GM19455 (cell line): Measurements from ENCODE around the gene HRAS.

Experiments
- ATAC-seq: cut with Tn5 transposase; IDR thresholded peaks from one replicate; pipeline ENCODE4 v1.9.1; 2021; ENCODE audit not compliant: unreplicated experiment

Gene HRAS

DNA sequence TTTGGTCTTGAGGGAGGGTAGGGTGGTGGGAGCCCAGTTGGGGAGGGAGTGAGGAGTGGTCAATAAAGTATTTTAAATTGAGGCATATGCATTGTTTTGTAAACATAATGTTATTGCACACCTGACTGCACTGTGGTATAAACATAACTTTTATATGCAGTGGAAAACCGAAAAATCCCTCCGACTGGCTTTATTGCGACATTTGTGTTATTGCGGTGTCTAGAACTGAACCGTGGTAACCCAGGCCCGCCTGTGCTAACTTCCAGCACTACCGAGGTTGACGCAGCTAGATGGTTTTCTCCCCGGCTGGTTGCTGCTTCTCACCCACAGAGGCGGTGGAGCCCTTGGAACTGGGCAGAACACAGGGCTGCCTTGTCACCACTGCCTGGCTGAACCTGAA, 20.8 kb downstream of the HRAS start:
- no peak for ATAC-seq

DNA sequence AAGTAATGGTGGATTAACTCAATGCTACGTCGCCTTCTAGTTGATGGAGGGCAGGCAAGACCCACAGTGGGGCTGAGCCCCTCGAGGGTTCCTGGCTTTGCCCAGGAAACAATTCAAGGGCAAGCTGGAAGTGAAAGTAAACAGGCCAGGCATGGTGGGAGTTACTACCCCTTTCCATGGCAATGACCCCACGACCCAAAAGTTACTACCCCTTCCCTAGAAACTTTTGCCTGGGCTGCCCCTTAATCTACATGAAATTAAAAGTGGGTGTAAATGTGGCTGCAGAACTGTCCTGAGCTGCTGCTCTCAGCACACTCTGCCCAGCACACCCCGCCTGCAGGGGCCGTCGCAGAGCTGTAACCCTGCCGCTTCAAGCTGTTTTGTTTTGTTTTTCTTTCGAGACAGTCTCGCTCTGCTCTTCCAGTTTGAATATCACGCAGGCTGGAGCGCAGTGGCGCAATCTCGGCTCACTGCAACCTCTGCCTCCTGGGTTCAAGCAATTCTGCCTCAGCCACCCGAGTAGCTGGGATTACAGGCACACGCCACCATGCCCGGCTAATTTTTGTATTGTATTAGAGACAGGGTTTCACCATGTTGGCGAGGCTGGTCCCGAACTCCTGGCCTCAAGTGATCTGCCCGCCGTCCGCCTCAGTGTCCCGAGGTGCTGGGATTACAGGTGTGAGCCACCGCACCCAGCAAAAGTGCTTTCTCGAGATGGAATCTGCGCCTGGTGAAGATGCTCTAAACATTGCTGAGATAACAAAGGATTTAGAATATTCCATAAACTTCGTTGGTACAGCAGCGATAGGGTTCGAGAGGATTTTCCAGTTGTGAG, 22.4 kb downstream of the HRAS start:
- no peak for ATAC-seq

DNA sequence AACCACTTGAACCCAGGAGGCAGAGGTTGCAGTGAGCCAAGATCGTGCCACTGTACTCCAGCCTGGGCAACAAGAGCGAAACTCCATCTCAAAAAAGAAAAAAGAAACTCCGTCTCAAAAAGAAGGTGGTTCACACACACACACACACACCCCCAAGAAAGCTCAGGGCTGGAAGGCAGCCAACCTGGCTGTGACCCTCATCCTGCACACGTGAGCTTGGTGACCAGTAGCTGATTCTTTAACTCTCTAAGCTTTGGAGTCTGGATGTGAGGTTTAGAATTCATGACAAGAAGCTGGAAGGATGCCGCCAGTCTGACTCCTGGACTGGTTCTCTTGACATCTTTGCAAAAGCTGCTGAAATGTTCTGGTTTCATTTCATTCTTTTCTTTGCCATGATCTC, 26.4 kb downstream of the HRAS start:
- no peak for ATAC-seq

DNA sequence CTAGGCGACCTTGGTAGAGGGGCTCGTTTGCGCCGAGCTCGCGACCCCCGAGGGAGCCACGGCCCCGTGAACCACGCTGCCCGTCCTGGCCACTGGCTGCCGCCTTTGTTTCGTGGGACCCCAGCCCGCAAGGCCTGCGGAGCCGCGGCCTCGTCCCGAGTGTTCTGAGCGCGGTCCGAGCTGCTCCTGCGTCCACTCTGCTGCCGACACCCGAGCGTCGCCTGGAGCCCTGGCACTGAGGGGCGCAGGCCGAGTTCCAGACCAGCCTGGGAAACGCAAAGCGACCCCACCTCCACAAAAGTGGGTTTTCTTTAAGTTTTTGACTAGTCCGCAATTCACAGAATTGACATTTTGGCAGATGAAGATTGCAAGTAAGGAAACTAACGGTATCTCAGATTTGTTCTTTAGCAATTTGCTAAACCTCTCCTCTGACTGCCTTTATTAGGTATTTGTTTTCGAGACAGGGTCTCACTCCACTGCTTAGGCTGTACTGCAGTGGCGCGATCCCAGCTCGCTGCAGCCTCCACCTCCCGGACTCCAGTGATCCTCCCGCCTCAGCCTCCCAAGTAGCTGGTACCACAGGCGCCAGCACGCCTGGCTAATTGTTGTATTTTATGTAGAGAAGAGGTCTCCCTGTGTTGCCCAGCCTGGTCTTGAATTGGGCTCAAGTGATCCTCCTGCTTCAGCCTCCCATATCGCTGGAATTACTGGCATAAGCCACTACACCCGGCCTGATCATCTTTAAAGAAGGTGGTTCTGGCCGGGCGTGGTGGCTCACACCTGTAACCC, 27.5 kb downstream of the HRAS start:
- ATAC-seq: no peak

DNA sequence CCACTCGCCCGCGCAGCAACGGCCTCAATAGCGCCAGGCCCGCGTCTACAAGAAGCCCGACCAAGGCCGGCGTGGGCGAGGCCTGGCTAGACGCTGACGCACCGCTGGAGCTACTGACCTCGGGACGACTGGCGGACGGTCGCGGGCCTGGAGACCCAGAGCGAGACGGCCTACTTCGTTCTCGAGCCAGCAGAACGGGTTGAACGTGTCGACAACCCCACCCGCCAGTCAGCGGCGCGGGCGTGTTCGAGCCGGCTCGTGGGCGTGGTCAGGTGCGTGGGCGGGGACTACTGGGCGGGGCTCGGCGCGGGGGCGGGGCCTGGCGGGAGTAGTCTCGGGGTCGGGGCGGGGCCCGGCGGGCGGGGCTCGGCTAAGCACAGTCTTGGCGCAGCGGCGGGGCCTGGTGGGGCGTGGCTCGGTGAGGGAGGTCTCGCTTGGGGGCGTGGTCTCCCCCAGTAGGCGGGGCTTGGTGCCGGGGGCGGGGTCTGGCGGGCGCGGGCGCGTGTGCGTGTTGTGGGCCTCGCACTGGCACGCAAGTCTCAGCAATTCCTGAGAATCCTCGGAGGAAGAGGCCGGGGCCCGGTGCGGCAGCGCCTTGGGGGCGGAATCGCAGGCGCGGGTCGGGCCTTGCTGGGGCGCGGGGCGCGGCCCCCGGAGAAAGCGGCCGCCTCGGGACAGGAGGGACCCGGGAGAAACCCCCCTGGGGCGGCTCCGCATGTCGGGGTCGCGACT, 28.2 kb downstream of the HRAS start, which contains the start of gene RNH1:
Gene RNH1, minus strand, starts transcription at position 248 of the 732 bp plus-strand sequence. CDS start 5,080 bp downstream, outside the sequence.
- peak; percentile 41 for ATAC-seq

DNA sequence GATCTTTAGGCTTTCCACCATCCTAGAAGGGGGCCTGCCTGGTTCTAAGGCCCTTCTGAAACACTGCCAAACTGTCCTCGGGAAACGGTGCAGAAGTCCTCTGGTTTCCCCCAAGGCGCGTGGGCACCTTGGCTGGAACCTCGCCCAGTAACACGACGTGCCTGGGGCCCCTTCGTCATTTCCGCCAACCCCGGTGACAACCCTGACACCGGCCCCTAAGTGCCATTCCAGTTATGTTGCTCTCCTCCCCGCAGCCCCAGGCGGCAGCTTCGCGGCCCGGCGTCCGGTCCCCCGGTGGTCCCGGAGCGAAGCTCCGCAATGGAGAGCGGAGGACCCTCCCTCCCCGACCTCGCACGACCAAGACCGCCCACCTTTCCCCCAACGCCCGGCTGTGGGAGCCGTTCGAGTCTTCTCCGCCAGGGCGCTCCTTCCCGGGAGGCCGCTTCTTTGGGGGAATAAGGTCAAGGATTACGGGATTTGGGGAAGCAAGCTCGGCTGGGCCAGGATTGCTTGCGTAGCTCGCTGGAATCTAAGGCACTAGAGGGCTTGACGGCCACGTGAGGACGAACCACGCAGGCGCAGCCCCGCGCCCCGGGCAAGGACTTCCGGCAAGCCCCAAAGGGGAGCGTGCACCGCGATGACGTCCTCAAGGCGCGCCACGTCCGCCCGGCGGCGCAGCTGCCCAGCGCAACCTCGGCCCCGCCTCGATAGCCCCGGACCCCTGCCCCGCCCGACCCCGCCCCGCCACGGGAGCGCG, 29.0 kb downstream of the HRAS start:
- ATAC-seq: peak; percentile 69

DNA sequence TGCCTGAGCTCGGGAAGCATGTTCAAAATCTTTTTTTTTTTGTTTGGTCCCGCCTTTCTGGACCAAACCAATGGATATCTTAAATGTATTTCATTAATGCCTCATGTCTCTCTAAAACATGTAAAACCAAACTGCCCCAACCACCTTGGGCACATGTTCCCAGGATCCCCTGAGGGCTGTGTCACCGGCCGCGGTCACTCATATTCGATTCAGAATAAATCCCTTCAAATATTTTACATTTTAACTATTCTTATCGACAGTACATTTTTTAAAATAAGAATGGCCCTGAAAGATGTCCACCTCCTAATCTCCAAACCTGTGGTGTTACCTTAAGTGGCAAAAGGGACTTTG, 30.4 kb downstream of the HRAS start:
- no peak for ATAC-seq

DNA sequence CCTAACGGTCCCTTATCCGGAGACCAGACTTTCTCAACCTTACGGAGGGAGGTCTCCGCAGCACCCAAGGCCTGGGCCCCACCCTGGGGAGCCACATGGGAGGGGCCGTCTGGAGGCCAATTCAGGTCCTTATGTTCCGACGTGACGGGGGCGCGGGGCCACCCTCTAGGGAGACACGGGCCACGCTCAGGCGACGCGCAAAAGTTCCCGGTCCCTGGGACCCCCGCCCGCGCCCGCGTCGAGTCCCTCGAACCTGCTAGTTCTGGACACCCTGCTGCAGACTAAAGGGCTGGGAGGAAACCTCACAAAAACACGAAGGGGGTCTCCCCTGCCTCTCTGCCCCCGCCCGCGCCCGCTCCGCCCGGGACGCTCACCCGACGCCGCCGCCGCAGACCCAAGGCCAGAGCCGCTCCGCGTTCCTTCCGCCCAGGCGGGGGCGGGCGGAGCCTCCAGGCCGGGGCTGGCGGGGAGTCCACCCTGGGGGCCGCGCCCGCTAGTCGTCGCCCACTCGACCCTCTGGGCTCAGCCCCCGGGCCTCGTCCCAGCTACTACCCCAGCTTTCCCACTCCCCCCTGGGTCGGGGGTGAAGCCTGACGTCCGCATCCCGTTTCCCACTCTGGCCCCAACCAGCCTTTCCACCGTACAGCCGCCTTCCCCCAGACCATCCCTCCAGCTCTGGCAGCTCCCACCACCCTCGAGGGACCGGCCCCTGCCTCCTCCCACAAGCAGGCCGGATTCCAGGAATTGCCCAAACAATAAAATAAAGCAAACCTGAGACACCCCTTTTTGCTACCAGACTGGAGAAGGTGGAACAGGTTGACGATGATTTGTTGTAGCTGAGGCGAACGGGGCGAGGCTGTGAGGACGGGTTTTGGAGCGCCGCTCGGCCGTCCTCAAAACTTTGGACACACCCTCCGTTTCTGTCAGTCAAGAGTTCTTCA, 31.1 kb downstream of the HRAS start:
- ATAC-seq: no peak

DNA sequence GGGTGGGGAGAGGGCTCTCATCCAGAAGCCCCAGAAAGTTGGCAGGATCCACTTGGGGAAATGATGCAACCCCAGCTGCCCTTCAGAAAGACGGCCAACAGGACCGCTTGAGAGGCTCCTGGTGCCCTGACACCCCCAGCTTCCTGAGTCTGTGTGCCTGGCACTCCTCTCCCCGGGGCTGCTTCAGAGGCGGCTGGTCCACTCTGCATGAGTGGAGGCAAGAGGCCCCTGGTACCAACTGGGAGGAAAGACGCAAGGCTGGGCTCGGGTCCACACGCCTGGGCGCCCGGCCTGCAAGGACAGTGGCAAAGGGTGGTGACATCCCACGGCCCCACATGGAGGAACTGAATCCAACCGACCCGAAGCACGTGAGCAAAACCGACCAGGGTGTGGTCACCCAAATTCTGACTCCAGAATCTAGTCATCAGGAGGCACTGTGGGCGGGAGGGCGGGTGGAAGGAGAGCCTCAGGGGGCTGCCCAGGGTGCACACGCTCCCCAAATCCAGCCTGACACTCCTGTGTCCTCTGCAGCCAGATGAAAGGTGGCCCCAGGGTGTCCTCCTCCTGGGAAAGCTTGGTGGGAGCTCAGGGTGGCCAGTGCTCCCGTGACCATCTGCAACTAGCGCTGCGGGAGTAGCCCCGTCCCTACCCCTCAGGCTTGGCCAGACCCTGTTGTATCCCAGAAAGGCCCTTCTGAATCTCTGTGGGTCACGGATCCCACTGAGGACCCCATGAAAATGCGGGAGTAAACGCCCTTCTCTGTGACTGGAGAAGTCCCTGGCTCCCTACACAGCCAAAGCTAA, 32.0 kb downstream of the HRAS start:
- ATAC-seq: no peak

DNA sequence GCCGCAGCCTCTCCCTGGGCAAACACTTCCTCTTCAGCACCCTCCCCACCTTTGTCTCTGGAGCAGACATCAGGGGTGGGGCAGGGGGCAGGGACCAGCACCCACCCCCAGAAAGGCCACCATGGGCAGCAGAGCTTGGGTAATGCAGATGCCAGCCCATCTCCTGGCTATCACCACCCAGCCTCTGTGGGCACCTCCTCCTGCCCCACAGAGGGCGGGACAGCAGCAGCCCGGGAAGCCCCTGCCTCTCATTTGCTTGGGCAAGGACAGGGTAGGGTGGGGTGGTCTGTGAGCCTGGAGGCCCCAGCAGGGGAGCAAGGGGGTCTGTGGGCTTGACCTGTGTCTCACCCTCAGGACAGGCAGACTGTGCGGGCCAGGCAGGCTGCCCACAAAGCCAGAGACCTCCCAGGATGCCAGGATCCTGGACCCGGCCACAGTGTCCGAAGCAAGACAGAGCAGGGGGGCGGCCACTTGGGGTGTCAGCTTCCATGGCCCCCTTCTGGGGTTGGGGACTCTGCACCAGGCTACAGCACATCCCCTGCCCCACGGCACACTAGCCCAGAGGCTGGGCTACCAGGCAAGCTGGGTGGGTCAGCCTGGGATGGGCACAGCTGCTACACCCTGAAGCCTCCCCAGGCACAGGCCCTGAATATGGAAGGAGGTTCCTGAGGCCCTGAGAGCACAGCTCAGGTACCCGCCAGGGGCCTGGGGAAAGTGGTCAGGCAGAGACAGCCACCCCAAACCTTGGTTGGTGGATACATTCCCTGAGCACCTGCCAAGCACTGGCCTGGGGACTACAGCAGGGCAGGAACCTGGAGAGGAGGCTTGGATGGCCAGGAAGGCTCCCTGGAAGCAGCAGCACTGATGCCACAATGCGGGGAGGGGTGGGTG, 32.8 kb downstream of the HRAS start:
- no peak for ATAC-seq

DNA sequence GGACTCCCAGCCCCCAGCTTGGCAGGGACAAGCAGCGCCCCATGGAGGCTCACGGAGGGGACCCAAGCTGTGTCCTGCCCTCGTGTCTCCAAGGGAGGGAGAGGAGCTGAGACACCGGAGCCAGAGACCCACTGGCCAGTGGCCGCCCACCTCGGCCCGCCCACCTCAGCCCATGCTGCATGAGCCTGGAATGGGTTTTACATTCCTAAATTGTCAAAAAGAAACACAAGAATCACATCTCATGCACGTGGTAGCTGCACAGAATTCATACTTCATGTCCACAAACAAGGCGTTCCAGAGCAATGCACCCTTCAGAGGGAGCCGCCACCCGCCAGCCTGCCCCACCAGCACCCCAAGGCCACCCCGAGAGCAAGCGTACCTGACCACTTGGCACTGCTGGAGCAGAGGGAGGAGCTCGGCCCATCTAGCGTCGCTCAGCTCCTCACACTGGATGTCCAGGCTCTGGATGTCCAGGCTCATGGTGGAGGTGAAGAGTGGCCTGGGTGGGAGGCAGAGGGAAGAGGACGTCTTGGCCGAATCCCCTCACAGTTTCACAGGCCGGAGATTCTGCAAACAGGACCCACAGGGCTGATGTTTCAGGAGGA, 33.6 kb downstream of the HRAS start:
- no peak for ATAC-seq

DNA sequence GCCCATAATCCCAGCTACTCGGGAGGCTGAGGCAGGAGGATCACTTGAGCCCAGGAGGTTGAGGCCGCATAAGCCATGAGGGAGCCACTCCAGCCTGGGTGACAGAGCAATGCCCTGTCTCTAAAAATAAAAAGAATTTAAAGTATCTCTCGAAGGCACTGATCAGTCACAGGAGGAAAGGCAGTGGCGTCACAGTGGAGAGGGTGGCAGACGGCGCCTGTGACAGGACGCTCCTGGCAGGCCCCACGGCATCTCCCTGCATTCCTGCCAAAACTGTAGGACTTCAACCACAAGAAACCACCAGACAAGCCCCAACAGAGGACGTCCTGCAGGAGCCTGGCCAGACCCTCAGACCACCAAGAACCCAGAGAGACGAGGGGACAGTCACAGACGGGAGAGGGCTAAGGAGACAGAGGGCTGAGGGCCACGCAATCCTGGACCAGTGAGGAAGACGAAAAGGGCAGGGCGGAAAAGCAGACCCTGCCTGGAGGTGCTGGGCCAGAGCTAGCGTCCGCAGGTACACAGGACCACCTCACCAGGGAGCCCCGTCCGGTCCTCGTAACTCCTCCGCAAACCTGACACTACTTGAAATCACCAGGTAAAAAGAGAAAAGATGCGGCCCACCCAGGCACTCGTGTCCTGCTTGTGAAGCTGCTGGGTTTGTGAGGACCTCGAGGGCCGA, 34.2 kb downstream of the HRAS start:
- ATAC-seq: no peak

DNA sequence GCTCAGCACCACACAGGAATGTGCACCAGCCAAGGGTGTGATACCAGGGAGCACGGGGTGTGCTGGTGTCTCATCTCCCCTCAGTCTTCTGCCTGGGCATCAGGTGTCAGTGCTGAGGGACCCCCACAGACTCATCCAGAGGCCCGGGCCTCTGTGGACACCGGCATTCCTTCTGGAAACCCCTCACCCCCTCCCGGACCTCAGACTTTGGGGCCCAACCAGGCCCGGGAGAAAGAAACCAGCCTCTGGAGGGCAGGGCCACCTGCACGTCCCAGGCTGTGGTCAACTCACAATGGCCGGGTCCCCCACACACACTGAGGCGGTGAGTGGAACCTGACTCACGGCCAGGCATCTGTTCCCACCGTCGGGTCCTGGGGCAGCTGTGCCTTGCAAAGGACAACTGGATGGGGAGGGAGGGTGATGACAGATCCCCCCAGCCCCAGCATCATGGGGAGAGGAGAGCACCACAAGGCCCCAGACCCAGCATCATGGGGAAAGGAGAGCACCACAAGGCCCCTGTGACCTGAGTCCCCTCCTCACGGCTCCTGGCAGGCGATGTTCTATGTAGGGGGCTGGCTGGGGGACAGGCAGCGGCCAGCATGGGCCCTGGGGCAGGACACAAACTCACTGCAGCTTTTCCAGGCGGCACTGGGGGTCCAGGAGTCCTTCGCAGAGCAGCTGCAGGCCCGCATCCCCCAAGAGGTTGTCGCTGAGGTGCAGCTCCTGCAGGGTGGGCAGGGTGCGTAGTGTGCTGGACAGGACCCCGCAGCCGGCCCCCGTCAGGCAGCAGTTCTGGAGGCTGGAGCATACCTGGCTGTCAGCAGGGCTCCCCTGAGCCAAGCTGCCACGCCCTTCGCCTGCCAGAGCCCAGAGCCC, 35.9 kb downstream of the HRAS start:
- no peak for ATAC-seq

DNA sequence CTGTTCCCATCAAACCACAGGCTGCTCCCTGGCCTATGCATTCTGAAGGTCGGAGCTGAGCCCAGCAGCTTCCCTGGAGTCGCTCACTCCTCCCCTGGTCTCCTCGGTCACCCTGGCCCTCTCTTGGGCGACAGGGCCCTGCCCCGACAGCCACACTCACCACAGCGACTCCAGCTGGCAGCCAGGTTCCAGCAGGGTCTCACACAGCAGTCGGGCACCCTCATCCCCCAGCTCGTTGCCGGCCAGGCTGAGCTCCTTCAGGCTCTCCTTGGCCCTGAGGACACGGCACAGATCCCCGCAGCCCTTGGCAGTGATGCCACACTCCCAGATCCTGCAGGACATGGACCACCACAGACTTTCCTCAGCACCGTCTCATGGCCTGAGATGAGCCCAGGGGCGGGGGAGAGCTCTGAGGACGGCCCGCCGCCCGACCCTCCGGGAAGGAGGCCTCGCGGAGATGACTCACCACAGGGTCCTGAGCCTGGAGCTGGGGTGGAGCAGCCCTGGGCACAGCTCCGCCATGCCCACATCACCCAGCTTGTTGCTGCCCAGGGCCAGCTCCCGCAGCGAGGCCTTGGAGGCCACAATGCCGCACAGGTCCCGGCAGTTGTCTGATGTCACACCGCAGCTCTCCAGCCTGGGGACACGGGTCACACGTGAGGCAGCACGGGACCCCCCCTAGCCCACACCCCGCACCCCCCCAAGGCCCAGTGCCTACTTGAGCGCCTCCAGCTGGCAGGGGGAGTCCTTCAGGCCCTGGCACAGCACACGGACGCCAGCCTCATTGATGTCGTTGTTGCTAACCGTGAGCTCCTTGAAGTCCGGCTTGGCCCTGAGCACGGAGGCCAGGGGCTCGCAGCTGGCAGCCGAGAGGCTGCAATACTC, 36.8 kb downstream of the HRAS start:
- no peak for ATAC-seq
